Measurements from ENCODE around the gene SPRN.
"Not testable (repeated sequence)": the region's sequence is repeated elsewhere in the genome, so short reads cannot be mapped to it uniquely, and the experiment has no call there.

The SPRN gene

GRCh38 chr10:133405272-133405671 lies 19.2 kb downstream of the SPRN start:
- DNase-seq (ENCODE audit: low read depth): no peak

- no peak for DNase-seq (ENCODE audit: low read depth)
These were observed 20.6 kb downstream of the SPRN start for GRCh38 chr10:133403784-133404183.

GRCh38 chr10:133403359-133403758 lies 21.1 kb downstream of the SPRN start:
- DNase-seq (ENCODE audit: low read depth): no peak

GRCh38 chr10:133401981-133402725 lies 22.3 kb downstream of the SPRN start:
- DNase-seq (ENCODE audit: low read depth): no peak

GRCh38 chr10:133401500-133401899 lies 22.9 kb downstream of the SPRN start:
- no peak for DNase-seq (ENCODE audit: low read depth)

GRCh38 chr10:133400624-133401424 lies 23.6 kb downstream of the SPRN start:
- DNase-seq (ENCODE audit: low read depth): no peak

GRCh38 chr10:133399123-133399601 lies 25.3 kb downstream of the SPRN start:
- DNase-seq (ENCODE audit: low read depth): no peak

- DNase-seq (ENCODE audit: low read depth): no peak
These were observed 26.5 kb downstream of the SPRN start for GRCh38 chr10:133397938-133398337.

- DNase-seq (ENCODE audit: low read depth): no peak
These were observed 28.3 kb downstream of the SPRN start for GRCh38 chr10:133396035-133396624.

- no peak for DNase-seq (ENCODE audit: low read depth)
These were observed 29.6 kb downstream of the SPRN start for GRCh38 chr10:133394801-133395221.

- DNase-seq (ENCODE audit: low read depth): peak; percentile 57
These were observed 30.3 kb downstream of the SPRN start, which contains the start of gene MTG1 for GRCh38 chr10:133394064-133394663. Gene MTG1, plus strand, starts transcription at chr10:133394157. Its CDS starts 64 bp downstream, at chr10:133394221.

- no peak for DNase-seq (ENCODE audit: low read depth)
These were observed 30.9 kb downstream of the SPRN start for GRCh38 chr10:133393401-133394063.

GRCh38 chr10:133391761-133392518 lies 32.5 kb downstream of the SPRN start:
- DNase-seq (ENCODE audit: low read depth): no peak

- no peak for DNase-seq (ENCODE audit: low read depth)
These were observed 33.2 kb downstream of the SPRN start for GRCh38 chr10:133391249-133391635.

- DNase-seq (ENCODE audit: low read depth): no peak
These were observed 33.7 kb downstream of the SPRN start for GRCh38 chr10:133390597-133391248.

GRCh38 chr10:133388973-133389818 lies 35.2 kb downstream of the SPRN start:
- no peak for DNase-seq (ENCODE audit: low read depth)

- DNase-seq (ENCODE audit: low read depth): no peak
These were observed 36.0 kb downstream of the SPRN start for GRCh38 chr10:133388236-133388972.

- not testable (repeated sequence) for DNase-seq (ENCODE audit: low read depth)
These were observed 37.5 kb downstream of the SPRN start for GRCh38 chr10:133386951-133387350.

GRCh38 chr10:133385214-133385613 lies 39.2 kb downstream of the SPRN start:
- no peak for DNase-seq (ENCODE audit: low read depth)

Measured in HS-5 (cell line).